Uterus (tissue), 4 donors: ENCODE results near the gene PPP1R16B. TPM values are rescaled to one million over a fixed set of nuclear protein-coding genes. Genes with fewer than 3 reads are reported as not detected.

Experiments
- DNase-seq, 2 donors: peaks; one replicate each; pipeline ENCODE4 v3.0.0-alpha.2; 2019 to 2020
- H3K27ac ChIP-seq, 2 donors: fragments of 200-600 bp; sonication (generic); 1 replicate in 1 of 2; 2 replicates in 1 of 2; pipeline ENCODE4 v1.5.1; 2016 to 2018
- H3K27me3 ChIP-seq, 2 donors: fragments of 200-600 bp; sonication (generic); one replicate each; pipeline ENCODE4 v1.5.1; 2018 to 2019; ENCODE audit warnings: control low read depth in 1 of 2
- H3K36me3 ChIP-seq, 2 donors: fragments of 200-600 bp; sonication (generic); one replicate each; pipeline ENCODE4 v1.5.1; 2019; ENCODE audit warnings: control low read depth in 1 of 2
- H3K4me1 ChIP-seq, 2 donors: fragments of 200-600 bp; sonication (generic); one replicate each; pipeline ENCODE4 v1.5.1; 2018 to 2019; ENCODE audit warnings: control low read depth in 1 of 2
- H3K4me3 ChIP-seq, 2 donors: fragments of 200-600 bp; sonication (generic); 1 replicate in 1 of 2; 2 replicates in 1 of 2; pipeline ENCODE4 v1.5.1; 2018 to 2019; ENCODE audit warnings: mild to moderate bottlenecking in 1 of 2
- H3K9me3 ChIP-seq, 2 donors: fragments of 200-600 bp; sonication (generic); one replicate each; pipeline ENCODE4 v1.5.1; 2019; ENCODE audit warnings: control low read depth in 1 of 2
- POLR2A ChIP-seq, 2 donors: fragments of 450-650 bp; IDR thresholded peaks; one replicate each; pipeline ENCODE4 v1.6.1; 2016; ENCODE audit warnings: antibody characterized with exemption in 2 of 2, mild to moderate bottlenecking in 1 of 2, moderate library complexity in 1 of 2
- intact Hi-C: fragments of 100-400 bp; cut with DNase I; formaldehyde crosslinking; loops from one replicate; pipeline ENCODE4 v1.15.1; 2023; ENCODE audit warnings: low total_unique reads
- total RNA-seq, 4 donors: library from RNA; depleted of rRNA in 3 of 4; stranded (reverse); fragments of >200 nt in 3 of 4; gene quantifications; one replicate each; pipeline versions ENCODE4 v1.1.0 to v1.2.4, GENCODE V29; 2014 to 2023
- TF ChIP-seq, protein P1 (sequence below), 4 experiments: fragments of 200-600 bp in 2 of 4; fragments of 450-650 bp in 2 of 4; sonication (generic) in 2 of 4; IDR thresholded peaks; one replicate each; pipeline ENCODE4 v1.5.1; 2016 to 2019; ENCODE audit warnings: antibody characterized with exemption in 4 of 4, mild to moderate bottlenecking in 2 of 4, moderate library complexity in 1 of 4
- donor health status: DM: yes; HTN: yes; CAD: no.

PPP1R16B gene
- total RNA-seq, 4 donors from 2014 or later: 7.6 to 15.8 (median 12.5) TPM

DNA sequence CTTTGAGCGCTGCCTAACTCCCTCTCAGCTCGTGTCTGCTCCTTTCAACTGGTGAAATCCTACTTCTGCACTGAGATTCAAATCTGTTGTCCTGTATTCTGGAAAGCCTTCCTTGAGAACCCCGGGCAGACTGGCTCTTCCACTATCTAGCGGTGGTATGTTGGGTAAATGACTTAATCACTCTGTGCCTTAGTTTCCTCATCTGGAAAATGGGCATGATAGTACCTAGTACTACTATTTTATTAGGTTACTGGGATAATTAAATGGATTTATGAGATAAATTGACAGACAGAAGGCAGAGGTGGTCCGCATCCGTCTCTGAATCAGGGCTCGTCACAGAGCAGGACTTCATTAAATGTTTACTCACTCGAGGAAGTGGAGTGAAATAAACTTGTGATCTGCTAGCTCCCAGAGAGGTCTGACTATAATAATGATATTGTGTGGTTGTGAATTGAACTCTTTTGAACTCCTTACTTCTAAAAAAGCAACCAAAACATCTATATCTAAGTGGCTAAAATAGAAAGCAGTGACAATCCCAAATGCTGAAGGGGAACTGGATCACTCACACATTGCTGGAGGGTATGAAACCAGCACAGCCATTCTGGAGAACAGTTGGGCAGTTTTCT, 26.6 kb downstream of the PPP1R16B start:
- intact Hi-C loops: no loop called here
- DNase-seq: no peak
- Histone ChIP-seq H3K9me3 (no peaks in the 10 kb centered on the region), H3K4me3 (no peak overlapping the region), H3K27me3 (no peaks in the 10 kb centered on the region), H3K4me1 (no peaks in the 10 kb centered on the region), H3K36me3 (no peaks in the 10 kb centered on the region), H3K27ac (no peak overlapping the region)
- no peak for TF ChIP-seq POLR2A (IDR thresholded peaks at IDR 0.05)
- TF ChIP-seq, protein P1, sequence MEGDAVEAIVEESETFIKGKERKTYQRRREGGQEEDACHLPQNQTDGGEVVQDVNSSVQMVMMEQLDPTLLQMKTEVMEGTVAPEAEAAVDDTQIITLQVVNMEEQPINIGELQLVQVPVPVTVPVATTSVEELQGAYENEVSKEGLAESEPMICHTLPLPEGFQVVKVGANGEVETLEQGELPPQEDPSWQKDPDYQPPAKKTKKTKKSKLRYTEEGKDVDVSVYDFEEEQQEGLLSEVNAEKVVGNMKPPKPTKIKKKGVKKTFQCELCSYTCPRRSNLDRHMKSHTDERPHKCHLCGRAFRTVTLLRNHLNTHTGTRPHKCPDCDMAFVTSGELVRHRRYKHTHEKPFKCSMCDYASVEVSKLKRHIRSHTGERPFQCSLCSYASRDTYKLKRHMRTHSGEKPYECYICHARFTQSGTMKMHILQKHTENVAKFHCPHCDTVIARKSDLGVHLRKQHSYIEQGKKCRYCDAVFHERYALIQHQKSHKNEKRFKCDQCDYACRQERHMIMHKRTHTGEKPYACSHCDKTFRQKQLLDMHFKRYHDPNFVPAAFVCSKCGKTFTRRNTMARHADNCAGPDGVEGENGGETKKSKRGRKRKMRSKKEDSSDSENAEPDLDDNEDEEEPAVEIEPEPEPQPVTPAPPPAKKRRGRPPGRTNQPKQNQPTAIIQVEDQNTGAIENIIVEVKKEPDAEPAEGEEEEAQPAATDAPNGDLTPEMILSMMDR (IDR thresholded peaks at IDR 0.05): no peak

DNA sequence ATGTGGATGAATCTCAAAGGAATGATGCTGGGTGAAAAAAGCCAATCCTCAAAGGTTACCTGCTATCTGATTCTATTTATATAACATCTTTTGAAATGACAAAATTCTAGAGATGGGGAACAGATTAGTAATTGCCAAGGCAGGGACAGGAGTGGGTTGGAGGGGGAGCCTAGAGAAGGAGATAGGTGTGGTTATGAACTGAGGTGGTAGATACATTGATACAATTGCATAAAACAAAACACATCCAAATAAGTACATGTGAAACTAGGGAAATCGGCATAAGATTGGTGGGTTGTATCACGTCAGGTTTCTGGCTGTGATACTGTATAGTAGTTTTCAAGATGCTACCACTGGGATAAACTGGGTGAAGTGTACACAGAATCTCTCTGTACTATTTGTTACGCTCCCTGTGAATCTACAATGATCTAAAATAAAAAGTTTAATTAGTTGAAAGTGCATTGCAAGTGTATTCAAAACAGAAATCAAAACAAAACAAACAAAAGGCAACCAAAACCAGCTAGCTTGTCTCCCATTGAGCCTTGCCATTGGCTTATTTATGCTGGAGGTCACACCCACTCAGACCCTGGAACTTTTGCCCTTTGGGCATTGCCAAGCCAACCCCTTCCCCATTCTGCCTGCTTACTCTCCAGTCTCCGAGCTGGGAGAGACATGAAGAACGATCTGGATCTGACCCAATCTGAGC, 27.8 kb downstream of the PPP1R16B start:
- intact Hi-C loops: no loop called here

DNA sequence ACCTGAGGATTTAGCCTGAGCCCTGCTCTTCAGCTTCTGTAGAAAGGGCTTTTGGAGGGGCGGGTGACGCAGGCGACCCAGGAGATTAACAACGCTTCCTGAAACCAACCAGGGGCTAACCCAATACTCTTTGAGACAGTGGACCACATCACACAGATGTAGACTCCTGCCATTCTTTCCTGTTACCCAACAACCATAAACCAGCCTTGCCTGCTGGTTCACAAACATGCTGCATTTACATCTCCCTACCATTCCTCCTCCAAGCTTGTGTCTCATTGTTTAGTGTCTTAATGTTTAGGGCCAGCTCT, 28.3 kb downstream of the PPP1R16B start:
- no peak for DNase-seq
- TF ChIP-seq, protein P1 (IDR thresholded peaks at IDR 0.05): no peak
- TF ChIP-seq POLR2A (IDR thresholded peaks at IDR 0.05): no peak

More for the DNA sequence above, 27.8 kb downstream of the PPP1R16B start:
- Histone ChIP-seq H3K4me3 (no peak overlapping the region), H3K36me3 (no peaks in the 10 kb centered on the region), H3K4me1 (no peaks in the 10 kb centered on the region), H3K27ac (no peak overlapping the region), H3K27me3 (no peaks in the 10 kb centered on the region), H3K9me3 (no peaks in the 10 kb centered on the region)
- TF ChIP-seq POLR2A (IDR thresholded peaks at IDR 0.05): no peak
- TF ChIP-seq, protein P1 (IDR thresholded peaks at IDR 0.05): no peak
- DNase-seq: no peak

DNA sequence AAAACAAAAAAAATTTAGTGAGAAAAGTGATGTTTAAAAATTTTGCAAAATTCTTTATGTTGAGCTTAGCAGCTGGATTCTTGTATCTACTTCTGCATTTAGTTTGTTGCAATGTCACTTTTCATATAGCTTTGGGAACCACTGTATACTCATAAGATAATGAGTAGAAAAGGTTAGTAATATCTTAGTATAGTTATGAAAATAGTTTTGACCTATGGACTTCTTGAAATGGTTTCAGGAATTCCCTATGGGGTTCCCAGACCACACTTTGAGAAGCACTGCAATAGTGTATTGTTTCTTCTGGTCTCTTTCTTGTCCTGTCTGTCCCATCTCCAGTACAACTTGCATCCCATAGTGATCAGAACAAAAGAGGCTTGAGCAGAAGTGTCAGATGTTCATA, 29.4 kb downstream of the PPP1R16B start:
- Histone ChIP-seq H3K36me3 (no peaks in the 10 kb centered on the region), H3K27ac (no peak overlapping the region), H3K9me3 (no peaks in the 10 kb centered on the region), H3K4me1 (no peaks in the 10 kb centered on the region), H3K27me3 (no peaks in the 10 kb centered on the region), H3K4me3 (no peak overlapping the region)
- no peak for DNase-seq
- TF ChIP-seq, protein P1 (IDR thresholded peaks at IDR 0.05): no peak
- no peak for TF ChIP-seq POLR2A (IDR thresholded peaks at IDR 0.05)
- intact Hi-C loops: no loop called here

More for the DNA sequence above, 28.3 kb downstream of the PPP1R16B start:
- no peaks in the 10 kb centered on the region for H3K4me1 ChIP-seq
- H3K4me3 ChIP-seq: no peak overlapping the region
- no peaks in the 10 kb centered on the region for H3K36me3 ChIP-seq
- intact Hi-C loops: no loop called here
- H3K9me3 ChIP-seq: no peaks in the 10 kb centered on the region
- H3K27me3 ChIP-seq: no peaks in the 10 kb centered on the region
- no peak overlapping the region for H3K27ac ChIP-seq

DNA sequence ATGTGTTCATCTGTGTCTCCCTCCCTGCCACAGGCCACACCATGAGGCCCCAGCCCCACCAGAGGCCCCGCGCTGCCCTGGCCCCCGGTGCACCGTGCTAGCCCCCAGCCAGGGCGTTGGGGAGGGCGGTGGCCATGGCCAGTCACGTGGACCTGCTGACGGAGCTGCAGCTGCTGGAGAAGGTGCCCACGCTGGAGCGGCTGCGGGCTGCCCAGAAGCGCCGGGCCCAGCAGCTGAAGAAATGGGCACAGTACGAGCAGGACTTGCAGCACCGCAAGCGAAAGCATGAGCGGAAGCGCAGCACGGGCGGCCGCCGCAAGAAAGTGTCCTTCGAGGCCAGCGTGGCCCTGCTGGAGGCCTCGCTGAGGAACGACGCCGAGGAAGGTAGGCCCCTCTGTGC, 30.3 kb downstream of the PPP1R16B start:
- intact Hi-C loops: no loop called here
- no peaks in the 10 kb centered on the region for H3K9me3 ChIP-seq
- no peaks in the 10 kb centered on the region for H3K27me3 ChIP-seq
- no peaks in the 10 kb centered on the region for H3K36me3 ChIP-seq
- no peak overlapping the region for H3K4me3 ChIP-seq
- TF ChIP-seq, protein P1 (IDR thresholded peaks at IDR 0.05): no peak
- no peak for TF ChIP-seq POLR2A (IDR thresholded peaks at IDR 0.05)
- no peak overlapping the region for H3K27ac ChIP-seq
- DNase-seq: no peak
- no peaks in the 10 kb centered on the region for H3K4me1 ChIP-seq
